ENCODE data around the gene PEAK3.
A peak's percentile ranks its signal among the peaks of the same experiment; 100 is the strongest.

PEAK3 gene

GRCh38 chr19:2282062-2282861, at the start of gene PEAK3:
PEAK3 (minus strand) TSS chr19:2282175; CDS start chr19:2280931, 1,244 bp downstream.
- no peak within 1 kb of the TSS for H3K27ac Mint-ChIP-seq

GRCh38 chr19:2330632-2331284, 48.8 kb upstream of the PEAK3 start:
- Mint-ChIP-seq H3K27ac (peak overlapping the region; percentile 46), H3K27me3 (ENCODE audit: low read depth) (no peaks in the 10 kb centered on the region), H3K9me3 (peaks cover 2% of the 10 kb centered on the region), H3K4me3 (peak overlapping the region; percentile 40), H3K36me3 (ENCODE audit: low read depth) (peaks cover 19% of the 10 kb centered on the region), H3K4me1 (ENCODE audit: low read depth) (peaks cover 49% of the 10 kb centered on the region)

More at GRCh38 chr19:2282062-2282861, at the start of gene PEAK3:
- H3K4me1 Mint-ChIP-seq (ENCODE audit: low read depth) = peaks cover 5% of the 10 kb centered on the region
- H3K4me3 Mint-ChIP-seq = peak within 1 kb of the TSS; percentile 73
- H3K36me3 Mint-ChIP-seq (ENCODE audit: low read depth) = peaks cover 2% of the 10 kb centered on the region
- no peaks in the 10 kb centered on the region for H3K9me3 Mint-ChIP-seq
- peaks cover 6% of the 10 kb centered on the region for H3K27me3 Mint-ChIP-seq (ENCODE audit: low read depth)

GRCh38 chr19:2330255-2330631, 48.3 kb upstream of the PEAK3 start:
- Mint-ChIP-seq H3K4me3 (peak overlapping the region; percentile 88), H3K27ac (peak overlapping the region; percentile 46)

GRCh38 chr19:2329501-2329916, 47.5 kb upstream of the PEAK3 start:
- H3K27ac Mint-ChIP-seq = peak overlapping the region; percentile 92
- peaks cover 22% of the 10 kb centered on the region for H3K36me3 Mint-ChIP-seq (ENCODE audit: low read depth)
- no peaks in the 10 kb centered on the region for H3K9me3 Mint-ChIP-seq

More at GRCh38 chr19:2330255-2330631, 48.3 kb upstream of the PEAK3 start:
- peaks cover 19% of the 10 kb centered on the region for H3K36me3 Mint-ChIP-seq (ENCODE audit: low read depth)
- no peaks in the 10 kb centered on the region for H3K27me3 Mint-ChIP-seq (ENCODE audit: low read depth)
- H3K9me3 Mint-ChIP-seq = no peaks in the 10 kb centered on the region
- peaks cover 51% of the 10 kb centered on the region for H3K4me1 Mint-ChIP-seq (ENCODE audit: low read depth)

GRCh38 chr19:2329149-2329478, 47.1 kb upstream of the PEAK3 start:
- H3K4me1 Mint-ChIP-seq (ENCODE audit: low read depth) = peaks cover 51% of the 10 kb centered on the region
- H3K27me3 Mint-ChIP-seq (ENCODE audit: low read depth) = no peaks in the 10 kb centered on the region
- H3K9me3 Mint-ChIP-seq = no peaks in the 10 kb centered on the region
- peak overlapping the region; percentile 88 for H3K4me3 Mint-ChIP-seq
- peak overlapping the region; percentile 92 for H3K27ac Mint-ChIP-seq
- peaks cover 23% of the 10 kb centered on the region for H3K36me3 Mint-ChIP-seq (ENCODE audit: low read depth)

More at GRCh38 chr19:2329501-2329916, 47.5 kb upstream of the PEAK3 start:
- H3K27me3 Mint-ChIP-seq (ENCODE audit: low read depth) = no peaks in the 10 kb centered on the region
- H3K4me1 Mint-ChIP-seq (ENCODE audit: low read depth) = peaks cover 51% of the 10 kb centered on the region
- peak overlapping the region; percentile 88 for H3K4me3 Mint-ChIP-seq

GRCh38 chr19:2328401-2329148, 46.6 kb upstream of the PEAK3 start, which contains the start of the genes LSM7 and SPPL2B:
LSM7 (minus strand) TSS chr19:2328586; CDS start chr19:2328566, 20 bp downstream.
SPPL2B (plus strand) TSS chr19:2328684; CDS start chr19:2328710, 26 bp downstream.
- Mint-ChIP-seq H3K27ac (peak within 1 kb of the TSS; percentile 96), H3K4me1 (ENCODE audit: low read depth) (peaks cover 51% of the 10 kb centered on the region), H3K4me3 (peak within 1 kb of the TSS; percentile 96), H3K36me3 (ENCODE audit: low read depth) (peaks cover 23% of the 10 kb centered on the region), H3K27me3 (ENCODE audit: low read depth) (no peaks in the 10 kb centered on the region), H3K9me3 (no peaks in the 10 kb centered on the region)

- Mint-ChIP-seq H3K9me3 (no peaks in the 10 kb centered on the region), H3K27ac (peak overlapping the region; percentile 96), H3K4me1 (ENCODE audit: low read depth) (peaks cover 51% of the 10 kb centered on the region), H3K36me3 (ENCODE audit: low read depth) (peaks cover 23% of the 10 kb centered on the region), H3K4me3 (peak overlapping the region; percentile 96), H3K27me3 (ENCODE audit: low read depth) (no peaks in the 10 kb centered on the region)
These were observed 45.9 kb upstream of the PEAK3 start for GRCh38 chr19:2327773-2328400.

- Mint-ChIP-seq H3K9me3 (no peaks in the 10 kb centered on the region), H3K27me3 (ENCODE audit: low read depth) (no peaks in the 10 kb centered on the region), H3K4me1 (ENCODE audit: low read depth) (peaks cover 44% of the 10 kb centered on the region), H3K4me3 (peak overlapping the region; percentile 96), H3K36me3 (ENCODE audit: low read depth) (peaks cover 23% of the 10 kb centered on the region), H3K27ac (peak overlapping the region; percentile 96)
These were observed 44.9 kb upstream of the PEAK3 start for GRCh38 chr19:2326699-2327360.

GRCh38 chr19:2325281-2326046, 43.5 kb upstream of the PEAK3 start:
- no peaks in the 10 kb centered on the region for H3K27me3 Mint-ChIP-seq (ENCODE audit: low read depth)
- H3K9me3 Mint-ChIP-seq = no peaks in the 10 kb centered on the region
- H3K4me1 Mint-ChIP-seq (ENCODE audit: low read depth) = peaks cover 35% of the 10 kb centered on the region
- H3K4me3 Mint-ChIP-seq = peak overlapping the region; percentile 71
- H3K36me3 Mint-ChIP-seq (ENCODE audit: low read depth) = peaks cover 23% of the 10 kb centered on the region
- peak overlapping the region; percentile 62 for H3K27ac Mint-ChIP-seq

- Mint-ChIP-seq H3K27me3 (ENCODE audit: low read depth) (no peaks in the 10 kb centered on the region), H3K4me3 (no peak overlapping the region), H3K9me3 (no peaks in the 10 kb centered on the region), H3K4me1 (ENCODE audit: low read depth) (peaks cover 26% of the 10 kb centered on the region), H3K36me3 (ENCODE audit: low read depth) (peaks cover 18% of the 10 kb centered on the region), H3K27ac (no peak overlapping the region)
These were observed 42.4 kb upstream of the PEAK3 start for GRCh38 chr19:2324220-2324948.

- Mint-ChIP-seq H3K27me3 (ENCODE audit: low read depth) (no peaks in the 10 kb centered on the region), H3K9me3 (no peaks in the 10 kb centered on the region), H3K4me3 (no peak overlapping the region), H3K27ac (no peak overlapping the region), H3K36me3 (ENCODE audit: low read depth) (peaks cover 18% of the 10 kb centered on the region), H3K4me1 (ENCODE audit: low read depth) (peaks cover 22% of the 10 kb centered on the region)
These were observed 41.7 kb upstream of the PEAK3 start for GRCh38 chr19:2323707-2324106.

- H3K4me3 Mint-ChIP-seq = no peak overlapping the region
- H3K27me3 Mint-ChIP-seq (ENCODE audit: low read depth) = no peaks in the 10 kb centered on the region
- H3K4me1 Mint-ChIP-seq (ENCODE audit: low read depth) = peaks cover 12% of the 10 kb centered on the region
- peaks cover 12% of the 10 kb centered on the region for H3K36me3 Mint-ChIP-seq (ENCODE audit: low read depth)
- no peaks in the 10 kb centered on the region for H3K9me3 Mint-ChIP-seq
- H3K27ac Mint-ChIP-seq = no peak overlapping the region
These were observed 39.7 kb upstream of the PEAK3 start for GRCh38 chr19:2321565-2322283.

Data from T-helper 1 cell treated with Interleukin-12 subunit alpha and Interleukin-12 subunit beta and Interleukin-4 antibody, amounts not matched to agents 30 μg/mL and 1 μg/mL, for 36 hours (primary cell).